Mesendoderm (in vitro differentiated cells): ENCODE data around the gene BBIP1.

Experiments used
- DNase-seq: peaks from one replicate; pipeline ENCODE4 v3.0.0; 2013
- H2AK5ac ChIP-seq: 2 replicates; pipeline ENCODE4 v1.6.1; 2013; ENCODE audit warnings: low read length, inconsistent platforms
- H2BK120ac ChIP-seq: 2 replicates; pipeline ENCODE4 v1.6.1; 2013; ENCODE audit warnings: low read depth, mild to moderate bottlenecking, low read length, moderate library complexity, mixed read lengths
- H2BK15ac ChIP-seq: replicated peaks from 2 replicates; pipeline ENCODE4 v1.6.1; 2013; ENCODE audit warnings: low read depth, mild to moderate bottlenecking, moderate library complexity
- H2BK5ac ChIP-seq: 2 replicates; pipeline ENCODE4 v1.6.1; 2013; ENCODE audit warnings: low read length, inconsistent platforms
- H3K18ac ChIP-seq: 2 replicates; pipeline ENCODE4 v1.6.1; 2013; ENCODE audit warnings: mild to moderate bottlenecking, low read length, mixed read lengths
- H3K23ac ChIP-seq: one replicate; pipeline ENCODE4 v1.6.1; 2013; ENCODE audit warnings: low read length
- H3K27ac ChIP-seq: 2 replicates; pipeline ENCODE4 v1.5.1; 2013; ENCODE audit warnings: low read depth, mild to moderate bottlenecking, inconsistent platforms, low read length, moderate library complexity
- H3K27me3 ChIP-seq: 2 replicates; pipeline ENCODE4 v1.6.1; 2013; ENCODE audit warnings: low read length, control low read depth, mild to moderate bottlenecking, inconsistent platforms; ENCODE audit not compliant: insufficient read depth, poor library complexity
- H3K36me3 ChIP-seq: 2 replicates; pipeline ENCODE4 v1.6.1; 2013; ENCODE audit warnings: low read length, inconsistent platforms; ENCODE audit not compliant: control insufficient read depth, insufficient read depth
- H3K4ac ChIP-seq: one replicate; pipeline ENCODE4 v1.6.1; 2013; ENCODE audit warnings: low read depth, mild to moderate bottlenecking, low read length, moderate library complexity
- H3K4me1 ChIP-seq: 2 replicates; pipeline ENCODE4 v1.6.1; 2013; ENCODE audit warnings: low read depth, low read length, inconsistent platforms; ENCODE audit not compliant: control insufficient read depth
- H3K4me2 ChIP-seq: 2 replicates; pipeline ENCODE4 v1.6.1; 2013; ENCODE audit warnings: low read length
- H3K4me3 ChIP-seq: 2 replicates; pipeline ENCODE4 v1.5.1; 2013; ENCODE audit warnings: mild to moderate bottlenecking, low read length
- H3K56ac ChIP-seq: one replicate; pipeline ENCODE4 v1.6.1; 2013; ENCODE audit warnings: low read length
- H3K79me1 ChIP-seq: 2 replicates; pipeline ENCODE4 v1.6.1; 2013; ENCODE audit warnings: low read length, inconsistent platforms
- H3K79me2 ChIP-seq: 2 replicates; pipeline ENCODE4 v1.6.1; 2013; ENCODE audit warnings: mild to moderate bottlenecking, low read length; ENCODE audit not compliant: control insufficient read depth, insufficient read depth
- H3K9ac ChIP-seq: 2 replicates; pipeline ENCODE4 v1.6.1; 2013; ENCODE audit warnings: low read length, inconsistent platforms
- H4K5ac ChIP-seq: one replicate; pipeline ENCODE4 v1.6.1; 2013; ENCODE audit warnings: low read length
- H4K8ac ChIP-seq: one replicate; pipeline ENCODE4 v1.6.1; 2013; ENCODE audit warnings: low read depth, mild to moderate bottlenecking, control low read depth, low read length, moderate library complexity
- WGBS: extraction: QIAGEN DNeasy Blood & Tissue Kit; methylation state at CpG from one replicate; pipeline ENCODE4 v1.1.7; 2013; ENCODE audit warnings: low lambda C conversion rate, missing lambda C conversion rate; ENCODE audit not compliant: insufficient coverage; ENCODE audit errors: extremely low coverage; 5-methylcytosine and 5-hydroxymethylcytosine counted together

The BBIP1 gene

DNA sequence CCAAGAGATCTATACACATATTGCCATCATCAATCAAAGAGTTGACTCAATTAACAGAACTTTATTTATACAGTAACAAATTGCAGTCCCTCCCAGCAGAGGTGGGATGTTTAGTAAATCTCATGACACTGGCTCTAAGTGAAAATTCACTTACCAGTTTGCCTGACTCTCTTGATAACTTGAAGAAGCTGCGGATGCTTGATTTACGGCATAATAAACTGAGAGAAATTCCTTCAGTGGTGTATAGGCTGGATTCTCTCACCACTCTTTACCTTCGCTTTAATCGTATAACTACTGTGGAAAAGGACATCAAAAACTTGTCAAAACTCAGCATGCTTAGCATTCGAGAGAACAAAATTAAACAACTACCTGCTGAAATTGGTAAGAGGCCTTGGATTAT is 45.7 kb upstream of the BBIP1 start:
- no peak overlapping the region for H4K8ac ChIP-seq
- no peaks in the 10 kb centered on the region for H3K36me3 ChIP-seq
- no peak overlapping the region for H3K4me2 ChIP-seq
- peaks cover 6% of the 10 kb centered on the region for H3K79me1 ChIP-seq
- WGBS = no CpG with 5 or more reads among the region's 5 CpGs
- H3K4me1 ChIP-seq = no peaks in the 10 kb centered on the region
- no peak overlapping the region for H3K18ac ChIP-seq
- H2AK5ac ChIP-seq = no peak overlapping the region
- H3K79me2 ChIP-seq = peaks cover 5% of the 10 kb centered on the region
- no peak overlapping the region for H2BK15ac ChIP-seq
- no peak for DNase-seq
- H3K4me3 ChIP-seq = no peak overlapping the region
- H3K56ac ChIP-seq = no peak overlapping the region
- no peak overlapping the region for H3K4ac ChIP-seq
- no peaks in the 10 kb centered on the region for H3K27me3 ChIP-seq
- no peak overlapping the region for H4K5ac ChIP-seq
- no peak overlapping the region for H3K27ac ChIP-seq
- no peak overlapping the region for H2BK5ac ChIP-seq
- no peak overlapping the region for H2BK120ac ChIP-seq
- H3K23ac ChIP-seq = no peak overlapping the region
- H3K9ac ChIP-seq = no peak overlapping the region

DNA sequence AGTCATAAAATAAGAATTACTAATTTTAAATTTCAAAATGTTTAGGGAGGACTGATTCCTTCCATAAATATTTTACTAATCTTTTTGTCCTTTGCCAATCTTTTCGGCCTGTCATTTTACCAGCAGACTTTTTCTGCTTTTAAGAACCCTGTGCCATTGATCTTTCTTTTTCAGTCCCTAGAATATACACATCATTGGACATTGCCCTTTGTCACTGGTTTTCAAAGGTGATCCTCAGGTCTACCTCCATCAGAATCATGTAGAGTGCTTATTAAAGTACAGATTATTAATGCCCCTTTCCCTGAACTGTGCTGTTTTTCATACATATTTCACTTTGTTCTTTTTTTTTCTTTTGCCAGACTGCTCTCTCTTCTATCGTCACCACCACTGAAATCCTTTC is 44.2 kb upstream of the BBIP1 start:
- no peak overlapping the region for H2BK5ac ChIP-seq
- H4K5ac ChIP-seq = no peak overlapping the region
- H3K4me1 ChIP-seq = no peaks in the 10 kb centered on the region
- no peak overlapping the region for H3K9ac ChIP-seq
- H3K23ac ChIP-seq = no peak overlapping the region
- no peak overlapping the region for H3K4ac ChIP-seq
- H3K79me2 ChIP-seq = peaks cover 5% of the 10 kb centered on the region
- H3K27me3 ChIP-seq = no peaks in the 10 kb centered on the region
- no peak overlapping the region for H4K8ac ChIP-seq
- no peak overlapping the region for H3K4me3 ChIP-seq
- H3K18ac ChIP-seq = no peak overlapping the region
- H3K56ac ChIP-seq = no peak overlapping the region
- no peak overlapping the region for H2AK5ac ChIP-seq
- H3K4me2 ChIP-seq = no peak overlapping the region
- H2BK120ac ChIP-seq = no peak overlapping the region
- WGBS = no CpG with 5 or more reads among the region's 2 CpGs
- no peak for DNase-seq
- no peak overlapping the region for H3K27ac ChIP-seq
- peaks cover 6% of the 10 kb centered on the region for H3K79me1 ChIP-seq
- no peaks in the 10 kb centered on the region for H3K36me3 ChIP-seq
- no peak overlapping the region for H2BK15ac ChIP-seq

DNA sequence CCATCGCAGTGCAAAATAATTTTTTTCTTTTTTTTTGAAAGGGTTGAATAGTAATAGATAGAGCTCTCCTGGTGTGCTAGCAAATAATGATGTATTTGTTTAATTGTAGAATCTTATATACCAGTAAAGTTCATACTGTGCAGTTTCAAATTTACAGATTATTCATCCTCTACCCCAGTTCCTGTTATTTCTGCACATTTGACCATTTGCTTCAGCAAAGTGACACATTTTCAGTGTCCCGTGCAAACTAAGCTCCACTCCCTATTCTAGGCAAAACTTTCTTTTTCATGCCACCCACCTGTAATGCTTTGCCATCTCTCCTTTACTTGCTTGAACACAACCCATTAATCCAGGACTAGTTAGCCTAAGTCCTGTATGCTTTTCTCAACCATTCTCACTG is 43.5 kb upstream of the BBIP1 start:
- H3K4me3 ChIP-seq = no peak overlapping the region
- no peak overlapping the region for H4K8ac ChIP-seq
- no peak overlapping the region for H3K9ac ChIP-seq
- no peak overlapping the region for H3K4ac ChIP-seq
- DNase-seq = no peak
- H3K79me2 ChIP-seq = peaks cover 5% of the 10 kb centered on the region
- H2BK5ac ChIP-seq = no peak overlapping the region
- no peak overlapping the region for H3K27ac ChIP-seq
- H3K4me2 ChIP-seq = no peak overlapping the region
- H3K27me3 ChIP-seq = no peaks in the 10 kb centered on the region
- H4K5ac ChIP-seq = no peak overlapping the region
- H3K23ac ChIP-seq = no peak overlapping the region
- H3K56ac ChIP-seq = no peak overlapping the region
- no peaks in the 10 kb centered on the region for H3K36me3 ChIP-seq
- H2BK15ac ChIP-seq = no peak overlapping the region
- no peak overlapping the region for H2BK120ac ChIP-seq
- H2AK5ac ChIP-seq = no peak overlapping the region
- no peaks in the 10 kb centered on the region for H3K4me1 ChIP-seq
- H3K18ac ChIP-seq = no peak overlapping the region
- peaks cover 6% of the 10 kb centered on the region for H3K79me1 ChIP-seq
- WGBS = no CpG with 5 or more reads among the region's 2 CpGs

DNA sequence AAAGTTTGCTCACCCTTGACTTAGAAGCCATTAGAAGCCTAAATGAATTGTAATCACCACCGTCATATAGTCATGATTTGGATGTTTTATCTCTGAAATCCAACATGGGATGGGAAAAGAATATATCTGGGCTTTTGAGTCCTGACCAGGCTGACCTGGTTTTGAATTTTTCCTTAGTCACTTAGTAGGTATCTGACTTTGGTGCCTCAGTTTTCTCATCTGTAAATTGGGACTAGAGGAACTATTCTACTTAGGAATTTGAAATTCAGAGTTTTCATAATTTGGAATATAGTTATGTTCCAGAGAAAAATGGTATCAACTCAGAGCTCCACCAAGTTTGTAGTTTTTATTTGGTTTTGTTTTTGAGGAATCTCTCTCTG is 41.3 kb upstream of the BBIP1 start:
- no peak overlapping the region for H2AK5ac ChIP-seq
- no peak overlapping the region for H3K4ac ChIP-seq
- no peak overlapping the region for H4K5ac ChIP-seq
- H2BK15ac ChIP-seq = no peak overlapping the region
- no peaks in the 10 kb centered on the region for H3K4me1 ChIP-seq
- H3K79me1 ChIP-seq = peaks cover 8% of the 10 kb centered on the region
- H4K8ac ChIP-seq = no peak overlapping the region
- peaks cover 5% of the 10 kb centered on the region for H3K79me2 ChIP-seq
- H2BK120ac ChIP-seq = no peak overlapping the region
- no peak overlapping the region for H3K4me3 ChIP-seq
- no peak overlapping the region for H3K56ac ChIP-seq
- no peak for DNase-seq
- H3K27me3 ChIP-seq = no peaks in the 10 kb centered on the region
- WGBS = no CpG with 5 or more reads among the region's 1 CpG
- no peak overlapping the region for H3K4me2 ChIP-seq
- no peak overlapping the region for H2BK5ac ChIP-seq
- H3K27ac ChIP-seq = no peak overlapping the region
- no peak overlapping the region for H3K23ac ChIP-seq
- H3K18ac ChIP-seq = no peak overlapping the region
- no peaks in the 10 kb centered on the region for H3K36me3 ChIP-seq
- H3K9ac ChIP-seq = no peak overlapping the region

DNA sequence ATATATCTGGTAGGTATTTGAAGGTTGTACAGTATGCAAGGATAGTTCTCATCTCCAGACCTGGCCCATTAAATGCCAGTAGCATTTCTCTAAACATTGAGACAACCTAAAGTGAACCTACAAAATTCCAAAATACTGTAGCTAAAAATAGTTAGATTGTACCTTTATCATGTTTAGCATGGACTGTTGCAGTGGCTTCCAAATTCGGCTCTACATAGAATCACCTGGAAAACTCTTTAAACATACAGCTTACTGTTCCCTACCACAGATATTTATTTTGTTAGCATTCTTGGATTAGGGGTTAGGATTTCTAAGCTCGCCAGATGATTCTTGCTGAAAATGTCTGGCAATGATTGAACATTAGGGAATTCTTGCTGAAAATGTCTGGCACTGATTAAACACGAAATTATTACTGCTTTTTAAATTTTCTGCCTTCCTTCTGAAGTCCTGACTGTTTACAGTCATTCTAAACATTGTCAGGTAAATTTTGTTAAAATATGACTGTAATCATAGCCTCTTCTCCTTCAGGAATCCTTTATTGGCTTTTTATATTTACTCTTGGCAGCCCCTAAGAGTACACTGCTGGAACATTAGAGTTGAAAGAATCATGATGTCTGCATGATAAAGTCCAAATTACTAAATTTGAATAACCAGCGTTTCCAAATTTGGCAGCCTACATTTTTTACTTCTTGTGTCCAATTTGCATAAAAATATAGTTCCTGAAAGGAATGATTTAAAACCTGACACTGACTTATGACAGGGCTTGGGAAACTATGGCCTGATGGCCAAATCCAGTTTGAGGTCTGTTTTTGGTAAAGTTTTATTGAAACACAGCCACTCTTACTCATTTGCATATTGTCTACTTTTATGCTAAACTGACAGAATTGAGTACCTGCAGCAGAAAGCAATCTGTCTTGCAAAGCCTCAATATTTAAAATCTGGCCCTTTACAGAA is 40.7 kb upstream of the BBIP1 start:
- peaks cover 5% of the 10 kb centered on the region for H3K79me2 ChIP-seq
- H3K36me3 ChIP-seq = no peaks in the 10 kb centered on the region
- H2BK5ac ChIP-seq = no peak overlapping the region
- DNase-seq = no peak
- no peak overlapping the region for H3K56ac ChIP-seq
- no peak overlapping the region for H3K27ac ChIP-seq
- H3K9ac ChIP-seq = no peak overlapping the region
- H3K18ac ChIP-seq = no peak overlapping the region
- no peak overlapping the region for H2BK15ac ChIP-seq
- no peak overlapping the region for H3K4ac ChIP-seq
- no peak overlapping the region for H2BK120ac ChIP-seq
- H3K4me3 ChIP-seq = no peak overlapping the region
- no peak overlapping the region for H3K23ac ChIP-seq
- H4K8ac ChIP-seq = no peak overlapping the region
- H2AK5ac ChIP-seq = no peak overlapping the region
- WGBS = no CpG with 5 or more reads among the region's 4 CpGs
- no peak overlapping the region for H4K5ac ChIP-seq
- peaks cover 8% of the 10 kb centered on the region for H3K79me1 ChIP-seq
- no peak overlapping the region for H3K4me2 ChIP-seq
- no peaks in the 10 kb centered on the region for H3K4me1 ChIP-seq
- H3K27me3 ChIP-seq = no peaks in the 10 kb centered on the region

DNA sequence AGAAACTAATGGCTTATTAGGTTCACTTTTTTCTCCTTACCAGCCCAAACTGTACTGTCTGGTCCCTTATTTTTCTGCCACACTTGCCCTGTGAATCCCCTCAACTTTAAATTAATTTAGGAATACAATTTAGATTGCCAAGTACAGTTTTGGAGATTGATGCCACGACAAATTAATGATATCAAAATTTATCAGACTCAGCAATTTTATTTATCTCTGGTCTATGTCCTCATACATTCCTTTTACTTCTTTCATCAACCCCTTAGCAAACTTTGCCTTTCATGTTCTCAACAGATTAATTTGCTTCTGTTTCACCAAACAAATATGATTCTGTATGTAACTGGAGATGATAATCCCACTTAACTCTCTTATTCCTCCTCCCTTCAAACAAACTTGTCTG is 38.6 kb upstream of the BBIP1 start:
- no peak overlapping the region for H4K5ac ChIP-seq
- no peak overlapping the region for H3K4ac ChIP-seq
- no peak overlapping the region for H3K23ac ChIP-seq
- H3K4me2 ChIP-seq = no peak overlapping the region
- H3K4me3 ChIP-seq = no peak overlapping the region
- H3K36me3 ChIP-seq = no peaks in the 10 kb centered on the region
- H3K18ac ChIP-seq = no peak overlapping the region
- no peak overlapping the region for H4K8ac ChIP-seq
- H3K27me3 ChIP-seq = no peaks in the 10 kb centered on the region
- no peak overlapping the region for H3K27ac ChIP-seq
- no peak overlapping the region for H2BK15ac ChIP-seq
- no peak overlapping the region for H2AK5ac ChIP-seq
- no peak overlapping the region for H3K9ac ChIP-seq
- no peak overlapping the region for H3K56ac ChIP-seq
- H2BK5ac ChIP-seq = no peak overlapping the region
- no peak for DNase-seq
- H3K79me2 ChIP-seq = peaks cover 5% of the 10 kb centered on the region
- H3K79me1 ChIP-seq = peaks cover 6% of the 10 kb centered on the region
- no CpG with 5 or more reads among the region's 1 CpG for WGBS
- H2BK120ac ChIP-seq = no peak overlapping the region
- H3K4me1 ChIP-seq = no peaks in the 10 kb centered on the region
